A549 (cell line): ENCODE measurements around the gene DEUP1. TPM values are rescaled to one million over a fixed set of nuclear protein-coding genes. Genes with fewer than 3 reads are reported as not detected.

Experiments
- ATAC-seq, 2 experiments: fragments of 200-7000 bp in 1 of 2; fragments of >200 bp in 1 of 2; cut with Nextera tagmentation in 1 of 2; cut with Tn5 transposase in 1 of 2; 3 replicates each; pipeline versions ENCODE4 v1.8.0 to v1.9.1; 2018 to 2020; ENCODE audit warnings: mild to moderate bottlenecking in 1 of 2, moderate library complexity in 1 of 2
- CTCF ChIA-PET: fragments of 300-600 bp; sonication (Branson Sonifier 250); formaldehyde crosslinking; extraction: SDS; loops from one replicate; lab custom pipeline; 2021; ENCODE audit warnings: antibody characterized with exemption, inconsistent platforms; lab: Yijun Ruan, JAX
- POLR2A ChIA-PET: fragments of 350-600 bp; formaldehyde crosslinking; extraction: SDS; loops from one replicate; lab custom pipeline; 2021; ENCODE audit warnings: antibody characterized with exemption, inconsistent platforms; lab: Yijun Ruan, JAX
- DNase-seq, 2 experiments: peaks; one replicate each; pipeline versions ENCODE4 v3.0.0 to v3.0.0-alpha.2; 2011 to 2016; ENCODE audit warnings: low read depth in 1 of 2, low spot score in 1 of 2
- FAIRE-seq: peaks from 2 replicates; lab custom pipeline; 2011; peaks lifted over from hg19 to GRCh38; lab: Jason Lieb, UNC
- H3K27ac ChIP-seq, 2 experiments: fragments of >200 bp; sonication (Bioruptor Twin); formaldehyde crosslinking; 3 replicates each; pipeline ENCODE4 v1.5.1; 2016 to 2017
- H3K4me1 ChIP-seq: fragments of >200 bp; sonication (Bioruptor Twin); formaldehyde crosslinking; 3 replicates; pipeline ENCODE4 v1.6.1; 2016
- H3K4me2 ChIP-seq: fragments of >200 bp; sonication (Bioruptor Twin); formaldehyde crosslinking; 3 replicates; pipeline ENCODE4 v1.6.1; 2016
- H3K4me3 ChIP-seq: fragments of >200 bp; sonication (Bioruptor Twin); formaldehyde crosslinking; 3 replicates; pipeline ENCODE4 v1.5.1; 2016
- H3K9me3 ChIP-seq: fragments of >200 bp; sonication (Bioruptor Twin); formaldehyde crosslinking; 3 replicates; pipeline ENCODE4 v1.6.1; 2016
- CEBPB ChIP-seq, 2 experiments: fragments of >200 bp in 1 of 2; sonication (Bioruptor Twin) in 1 of 2; formaldehyde crosslinking in 1 of 2; IDR thresholded peaks; 2 replicates each; pipeline ENCODE4 v1.6.1; 2012 to 2016
- CHD2 ChIP-seq: fragments of 150-350 bp; IDR thresholded peaks from 2 replicates; pipeline ENCODE4 v1.6.1; 2014; ENCODE audit warnings: low read length; ENCODE audit not compliant: partially characterized antibody
- CHD4 ChIP-seq: fragments of 200-600 bp; sonication (generic); IDR thresholded peaks from 2 replicates; pipeline ENCODE4 v1.6.1; 2016; ENCODE audit warnings: antibody characterized with exemption, mild to moderate bottlenecking, borderline replicate concordance
- EHF ChIP-seq: fragments of 250-450 bp; sonication (Bioruptor Pico); IDR thresholded peaks from 2 replicates; pipeline ENCODE4 v1.5.0; 2020; ENCODE audit warnings: mild to moderate bottlenecking
- FOXS1 ChIP-seq: fragments of 250-450 bp; sonication (Bioruptor Pico); IDR thresholded peaks from 2 replicates; pipeline ENCODE4 v1.5.0; 2020; ENCODE audit warnings: mild to moderate bottlenecking, moderate library complexity
- HDAC2 ChIP-seq: fragments of 200-600 bp; sonication (generic); IDR thresholded peaks from 2 replicates; pipeline ENCODE4 v1.6.1; 2016
- HOXB13 ChIP-seq: fragments of 250-450 bp; sonication (Bioruptor Pico); IDR thresholded peaks from 2 replicates; pipeline ENCODE4 v1.5.0; 2020; ENCODE audit warnings: low read depth, mild to moderate bottlenecking, moderate library complexity
- JUN ChIP-seq, 2 experiments: fragments of >200 bp; sonication (Bioruptor Twin); formaldehyde crosslinking; IDR thresholded peaks; 2 replicates in 1 of 2; 3 replicates in 1 of 2; pipeline ENCODE4 v1.6.1; 2016 to 2017
- KDM1A ChIP-seq: fragments of 200-600 bp; sonication (generic); IDR thresholded peaks from 2 replicates; pipeline ENCODE4 v1.6.1; 2016; ENCODE audit warnings: low read depth, mild to moderate bottlenecking
- MAFK ChIP-seq: fragments of 450-650 bp; IDR thresholded peaks from 2 replicates; pipeline ENCODE4 v1.6.1; 2014; ENCODE audit not compliant: partially characterized antibody
- MAZ ChIP-seq: fragments of 150-350 bp; IDR thresholded peaks from 2 replicates; pipeline ENCODE4 v1.6.1; 2014; ENCODE audit warnings: antibody characterized with exemption, low read depth, low read length, borderline replicate concordance
- MYC ChIP-seq: IDR thresholded peaks from 2 replicates; pipeline ENCODE4 v1.6.1; 2012; ENCODE audit warnings: mild to moderate bottlenecking, inconsistent platforms, low read length, improper control_type of control experiment, borderline replicate concordance
- RARB ChIP-seq: fragments of 250-450 bp; sonication (Bioruptor Pico); IDR thresholded peaks from 2 replicates; pipeline ENCODE4 v1.8.0; 2021; ENCODE audit warnings: mild to moderate bottlenecking, moderate library complexity
- RCOR1 ChIP-seq: fragments of 150-350 bp; IDR thresholded peaks from 2 replicates; pipeline ENCODE4 v1.6.1; 2014; ENCODE audit warnings: antibody characterized with exemption, low read length, low read depth
- RNF2 ChIP-seq: fragments of 200-600 bp; sonication (generic); IDR thresholded peaks from 2 replicates; pipeline ENCODE4 v1.6.1; 2016; ENCODE audit warnings: low read depth, mild to moderate bottlenecking, antibody characterized with exemption, moderate library complexity, borderline replicate concordance
- SREBF2 ChIP-seq: fragments of 450-650 bp; IDR thresholded peaks from 2 replicates; pipeline ENCODE4 v1.6.1; 2014; ENCODE audit warnings: mild to moderate bottlenecking, moderate library complexity
- TP53 ChIP-seq: fragments of 250-450 bp; sonication (Bioruptor Pico); IDR thresholded peaks from 2 replicates; pipeline ENCODE4 v1.5.0; 2021; ENCODE audit warnings: mild to moderate bottlenecking, moderate library complexity
- ZSCAN20 ChIP-seq: fragments of 250-450 bp; sonication (Bioruptor Pico); IDR thresholded peaks from 2 replicates; pipeline ENCODE4 v1.8.0; 2022; ENCODE audit warnings: mild to moderate bottlenecking, moderate library complexity
- WGBS: methylation state at CpG from one replicate; pipeline ENCODE4 v1.1.6; 2017; ENCODE audit errors: missing lambda C conversion rate; 5-methylcytosine and 5-hydroxymethylcytosine counted together
- polyA plus RNA-seq, 4 experiments: library from polyadenylated mRNA; depleted of rRNA in 3 of 4; stranded (reverse); fragments of >200 nt; fragmentation: RNase III in 1 of 4; extraction: RNeasy Plus Mini Kit Qiagen cat#74134 plus additional on column Dnase treatment in 1 of 4; gene quantifications; 2 replicates in 3 of 4; 3 replicates in 1 of 4; pipeline ENCODE4 v1.2.3, GENCODE V29; 2011 to 2017
- TF ChIP-seq, protein P1 (sequence below): IDR thresholded peaks from 2 replicates; pipeline ENCODE4 v1.6.1; 2012
- TF ChIP-seq, protein P2 (sequence below): fragments of >200 bp; sonication (Bioruptor Twin); formaldehyde crosslinking; IDR thresholded peaks from 3 replicates; pipeline ENCODE4 v1.6.1; 2016
- TF ChIP-seq, protein P3 (sequence below): fragments of >200 bp; sonication (Bioruptor Twin); formaldehyde crosslinking; IDR thresholded peaks from 2 replicates; pipeline ENCODE4 v1.6.1; 2016
- TF ChIP-seq, protein P4 (sequence below): fragments of 200-600 bp; sonication (generic); IDR thresholded peaks from 2 replicates; pipeline ENCODE4 v1.6.1; 2016; ENCODE audit warnings: antibody characterized with exemption, mild to moderate bottlenecking, moderate library complexity
- TF ChIP-seq, protein P5 (sequence below): IDR thresholded peaks from 2 replicates; pipeline ENCODE4 v1.6.1; 2012
- TF ChIP-seq, protein P6 (sequence below): fragments of 450-650 bp; IDR thresholded peaks from 2 replicates; pipeline ENCODE4 v1.6.1; 2014; ENCODE audit warnings: antibody characterized with exemption

Gene DEUP1
- polyA plus RNA-seq, 2 of the 4 experiments (the other 2 are of a cell fraction): not detected

DNA sequence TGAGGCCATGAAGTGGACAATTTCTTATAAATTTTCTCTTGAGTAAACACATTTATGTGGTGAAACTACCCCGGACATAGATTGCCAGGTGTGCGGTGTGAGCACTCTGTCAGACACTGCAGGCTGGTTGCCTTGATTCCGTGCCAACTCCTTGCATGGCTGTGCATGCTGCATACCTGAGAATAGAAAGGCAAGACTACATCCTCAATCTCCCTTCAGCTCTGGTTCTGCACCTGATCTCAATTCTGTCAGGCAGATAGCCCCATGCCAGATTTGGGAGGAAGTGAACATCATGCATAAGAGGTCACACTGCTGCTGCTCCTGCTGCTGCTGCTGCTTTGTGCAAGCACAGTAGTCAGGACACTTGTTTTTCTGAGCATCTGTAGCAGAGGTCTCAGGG is 42.5 kb upstream of the DEUP1 start:
- Histone ChIP-seq H3K4me1 (no peaks in the 10 kb centered on the region), H3K9me3 (no peaks in the 10 kb centered on the region), H3K27ac (no peak overlapping the region), H3K4me2 (no peak overlapping the region), H3K4me3 (no peak overlapping the region)
- DNase-seq (no peak), ATAC-seq (no peak), FAIRE-seq (no peak)
- CTCF ChIA-PET: interaction anchor here (0.6 kb wide), 1 partner anchor 199 kb away, joined by 3 read pairs; no protein-coding TSS in a partner anchor
- TF ChIP-seq ZSCAN20 (CRISPR knock-in tag): no peak
- TF ChIP-seq CHD4: no peak
- TF ChIP-seq, protein P1, sequence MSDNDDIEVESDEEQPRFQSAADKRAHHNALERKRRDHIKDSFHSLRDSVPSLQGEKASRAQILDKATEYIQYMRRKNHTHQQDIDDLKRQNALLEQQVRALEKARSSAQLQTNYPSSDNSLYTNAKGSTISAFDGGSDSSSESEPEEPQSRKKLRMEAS: no peak
- no peak for TF ChIP-seq RARB
- TF ChIP-seq JUN (IDR thresholded peaks at IDR 0.05): no peak
- TF ChIP-seq TP53: no peak
- TF ChIP-seq, protein P2, sequence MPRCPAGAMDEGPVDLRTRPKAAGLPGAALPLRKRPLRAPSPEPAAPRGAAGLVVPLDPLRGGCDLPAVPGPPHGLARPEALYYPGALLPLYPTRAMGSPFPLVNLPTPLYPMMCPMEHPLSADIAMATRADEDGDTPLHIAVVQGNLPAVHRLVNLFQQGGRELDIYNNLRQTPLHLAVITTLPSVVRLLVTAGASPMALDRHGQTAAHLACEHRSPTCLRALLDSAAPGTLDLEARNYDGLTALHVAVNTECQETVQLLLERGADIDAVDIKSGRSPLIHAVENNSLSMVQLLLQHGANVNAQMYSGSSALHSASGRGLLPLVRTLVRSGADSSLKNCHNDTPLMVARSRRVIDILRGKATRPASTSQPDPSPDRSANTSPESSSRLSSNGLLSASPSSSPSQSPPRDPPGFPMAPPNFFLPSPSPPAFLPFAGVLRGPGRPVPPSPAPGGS: no peak
- 33% methylated on average over 3 of the region's 3 CpGs for WGBS
- POLR2A ChIA-PET: no interaction called here

DNA sequence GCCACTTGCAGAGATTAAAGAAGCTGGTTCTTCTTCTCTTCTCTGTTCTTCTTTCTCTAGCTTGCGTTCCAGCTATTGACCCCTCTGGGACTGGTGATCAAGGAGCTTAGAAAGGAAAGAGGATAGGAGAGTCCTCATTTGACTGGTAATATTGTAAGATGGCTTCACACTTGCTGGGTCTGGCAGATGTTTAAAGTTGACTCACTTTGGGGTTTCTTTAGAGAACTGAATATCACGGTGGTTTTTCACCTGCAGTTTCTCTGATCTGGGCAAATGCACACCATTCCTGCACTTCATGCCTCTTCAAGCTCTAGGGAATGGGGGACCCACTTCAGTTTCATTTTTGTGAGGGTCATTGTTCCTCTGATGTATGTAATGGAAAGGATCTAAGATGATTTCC is 41.8 kb upstream of the DEUP1 start:
- ATAC-seq (no peak), DNase-seq (no peak), FAIRE-seq (no peak)
- TF ChIP-seq KDM1A (no peak), CEBPB (IDR thresholded peaks at IDR 0.05) (no peak), FOXS1 (CRISPR knock-in tag) (no peak), CHD2 (no peak), HOXB13 (CRISPR knock-in tag) (no peak), MYC (no peak), MAZ (no peak), RCOR1 (no peak), SREBF2 (no peak), EHF (CRISPR knock-in tag) (no peak), RNF2 (no peak), MAFK (no peak), HDAC2 (no peak)
- TF ChIP-seq, protein P3, sequence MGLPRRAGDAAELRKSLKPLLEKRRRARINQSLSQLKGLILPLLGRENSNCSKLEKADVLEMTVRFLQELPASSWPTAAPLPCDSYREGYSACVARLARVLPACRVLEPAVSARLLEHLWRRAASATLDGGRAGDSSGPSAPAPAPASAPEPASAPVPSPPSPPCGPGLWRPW: no peak
- TF ChIP-seq, protein P2: no peak
- TF ChIP-seq, protein P1: no peak
- CTCF ChIA-PET: interaction anchor here (0.6 kb wide), 1 partner anchor 198 kb away, joined by 3 read pairs; no protein-coding TSS in a partner anchor
- Histone ChIP-seq H3K4me1 (no peaks in the 10 kb centered on the region), H3K4me3 (no peak overlapping the region), H3K9me3 (no peaks in the 10 kb centered on the region), H3K27ac (no peak overlapping the region), H3K4me2 (no peak overlapping the region)
- POLR2A ChIA-PET: no interaction called here
- WGBS: 86% methylated on average over 2 of the region's 2 CpGs

DNA sequence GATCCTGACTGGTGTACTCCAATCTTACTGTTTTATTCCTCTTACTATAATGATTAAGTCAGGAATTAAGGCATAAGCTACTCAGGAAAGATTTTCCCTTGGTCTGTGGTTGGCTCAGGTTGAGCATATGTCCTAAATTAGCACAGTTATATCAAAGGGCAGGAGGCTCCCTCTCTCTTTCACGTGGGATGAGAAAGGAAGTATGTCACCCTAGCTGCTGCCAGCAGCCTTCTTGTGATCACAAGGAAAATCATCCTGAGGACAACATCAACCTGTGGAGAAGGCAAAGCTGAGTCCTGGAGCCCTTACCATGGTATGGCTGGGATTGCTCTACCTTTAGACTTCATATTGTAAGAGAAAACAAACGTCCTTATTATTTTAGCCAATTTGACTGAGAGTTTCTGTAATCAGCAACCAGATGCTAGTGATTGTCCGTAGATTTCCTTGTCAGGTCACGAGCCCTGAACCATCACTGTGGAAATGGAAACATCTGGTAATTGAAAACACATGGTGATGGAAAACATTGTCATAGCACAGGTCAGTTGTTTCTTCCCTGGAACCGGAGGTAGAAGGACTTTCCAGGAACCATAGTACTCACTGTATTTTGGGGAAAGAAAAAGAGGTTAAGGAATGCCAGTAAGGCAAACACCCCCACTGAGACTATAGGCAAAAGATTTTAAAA is 40.6 kb upstream of the DEUP1 start:
- no peak for ATAC-seq
- no peaks in the 10 kb centered on the region for H3K4me1 ChIP-seq
- no peak for DNase-seq
- H3K4me2 ChIP-seq: no peak overlapping the region
- TF ChIP-seq RCOR1 (no peak), RNF2 (no peak), ZSCAN20 (CRISPR knock-in tag) (no peak), KDM1A (no peak)
- TF ChIP-seq, protein P4, sequence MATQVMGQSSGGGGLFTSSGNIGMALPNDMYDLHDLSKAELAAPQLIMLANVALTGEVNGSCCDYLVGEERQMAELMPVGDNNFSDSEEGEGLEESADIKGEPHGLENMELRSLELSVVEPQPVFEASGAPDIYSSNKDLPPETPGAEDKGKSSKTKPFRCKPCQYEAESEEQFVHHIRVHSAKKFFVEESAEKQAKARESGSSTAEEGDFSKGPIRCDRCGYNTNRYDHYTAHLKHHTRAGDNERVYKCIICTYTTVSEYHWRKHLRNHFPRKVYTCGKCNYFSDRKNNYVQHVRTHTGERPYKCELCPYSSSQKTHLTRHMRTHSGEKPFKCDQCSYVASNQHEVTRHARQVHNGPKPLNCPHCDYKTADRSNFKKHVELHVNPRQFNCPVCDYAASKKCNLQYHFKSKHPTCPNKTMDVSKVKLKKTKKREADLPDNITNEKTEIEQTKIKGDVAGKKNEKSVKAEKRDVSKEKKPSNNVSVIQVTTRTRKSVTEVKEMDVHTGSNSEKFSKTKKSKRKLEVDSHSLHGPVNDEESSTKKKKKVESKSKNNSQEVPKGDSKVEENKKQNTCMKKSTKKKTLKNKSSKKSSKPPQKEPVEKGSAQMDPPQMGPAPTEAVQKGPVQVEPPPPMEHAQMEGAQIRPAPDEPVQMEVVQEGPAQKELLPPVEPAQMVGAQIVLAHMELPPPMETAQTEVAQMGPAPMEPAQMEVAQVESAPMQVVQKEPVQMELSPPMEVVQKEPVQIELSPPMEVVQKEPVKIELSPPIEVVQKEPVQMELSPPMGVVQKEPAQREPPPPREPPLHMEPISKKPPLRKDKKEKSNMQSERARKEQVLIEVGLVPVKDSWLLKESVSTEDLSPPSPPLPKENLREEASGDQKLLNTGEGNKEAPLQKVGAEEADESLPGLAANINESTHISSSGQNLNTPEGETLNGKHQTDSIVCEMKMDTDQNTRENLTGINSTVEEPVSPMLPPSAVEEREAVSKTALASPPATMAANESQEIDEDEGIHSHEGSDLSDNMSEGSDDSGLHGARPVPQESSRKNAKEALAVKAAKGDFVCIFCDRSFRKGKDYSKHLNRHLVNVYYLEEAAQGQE: no peak
- TF ChIP-seq, protein P5, sequence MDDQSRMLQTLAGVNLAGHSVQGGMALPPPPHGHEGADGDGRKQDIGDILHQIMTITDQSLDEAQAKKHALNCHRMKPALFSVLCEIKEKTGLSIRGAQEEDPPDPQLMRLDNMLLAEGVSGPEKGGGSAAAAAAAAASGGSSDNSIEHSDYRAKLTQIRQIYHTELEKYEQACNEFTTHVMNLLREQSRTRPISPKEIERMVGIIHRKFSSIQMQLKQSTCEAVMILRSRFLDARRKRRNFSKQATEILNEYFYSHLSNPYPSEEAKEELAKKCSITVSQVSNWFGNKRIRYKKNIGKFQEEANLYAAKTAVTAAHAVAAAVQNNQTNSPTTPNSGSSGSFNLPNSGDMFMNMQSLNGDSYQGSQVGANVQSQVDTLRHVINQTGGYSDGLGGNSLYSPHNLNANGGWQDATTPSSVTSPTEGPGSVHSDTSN: no peak
- TF ChIP-seq, protein P6, sequence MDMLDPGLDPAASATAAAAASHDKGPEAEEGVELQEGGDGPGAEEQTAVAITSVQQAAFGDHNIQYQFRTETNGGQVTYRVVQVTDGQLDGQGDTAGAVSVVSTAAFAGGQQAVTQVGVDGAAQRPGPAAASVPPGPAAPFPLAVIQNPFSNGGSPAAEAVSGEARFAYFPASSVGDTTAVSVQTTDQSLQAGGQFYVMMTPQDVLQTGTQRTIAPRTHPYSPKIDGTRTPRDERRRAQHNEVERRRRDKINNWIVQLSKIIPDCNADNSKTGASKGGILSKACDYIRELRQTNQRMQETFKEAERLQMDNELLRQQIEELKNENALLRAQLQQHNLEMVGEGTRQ: no peak
- 13% methylated on average over 5 of the region's 5 CpGs for WGBS
- H3K4me3 ChIP-seq: no peak overlapping the region
- H3K9me3 ChIP-seq: no peaks in the 10 kb centered on the region
- FAIRE-seq: no peak
- ChIA-PET CTCF (no interaction called here), POLR2A (no interaction called here)
- H3K27ac ChIP-seq: no peak overlapping the region
